Measurements from ENCODE around the gene ZBTB42.

ZBTB42 gene

GRCh38 chr14:104800771-104801519 is at the start of gene ZBTB42:
ZBTB42 (plus strand) TSS chr14:104801101; CDS start chr14:104801198, 97 bp downstream.
- peak; percentile 45 for DNase-seq

GRCh38 chr14:104751539-104752422 is 49.1 kb upstream of the ZBTB42 start:
- no peak for DNase-seq

DNA sequence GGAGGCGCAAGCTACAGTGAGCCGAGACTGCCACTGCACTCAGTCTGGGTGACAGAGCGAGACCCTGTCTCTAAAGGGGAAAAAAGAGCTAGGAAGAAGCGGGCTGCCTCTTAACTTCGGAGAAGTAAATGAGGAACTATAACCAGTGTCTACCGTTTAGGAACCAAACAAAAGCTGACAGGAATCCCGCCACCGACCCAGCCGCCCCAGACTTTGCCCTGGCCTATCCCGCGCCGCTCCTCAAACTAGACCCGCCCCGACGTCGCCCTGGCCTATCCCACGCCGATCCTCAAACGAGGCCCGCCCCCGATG is 48.5 kb upstream of the ZBTB42 start:
- no peak for DNase-seq

GRCh38 chr14:104752735-104753527 is 48.0 kb upstream of the ZBTB42 start, which contains the start of gene SIVA1:
SIVA1 (plus strand) TSS chr14:104753147; CDS start chr14:104753202, 55 bp downstream.
- peak; percentile 100 for DNase-seq

DNA sequence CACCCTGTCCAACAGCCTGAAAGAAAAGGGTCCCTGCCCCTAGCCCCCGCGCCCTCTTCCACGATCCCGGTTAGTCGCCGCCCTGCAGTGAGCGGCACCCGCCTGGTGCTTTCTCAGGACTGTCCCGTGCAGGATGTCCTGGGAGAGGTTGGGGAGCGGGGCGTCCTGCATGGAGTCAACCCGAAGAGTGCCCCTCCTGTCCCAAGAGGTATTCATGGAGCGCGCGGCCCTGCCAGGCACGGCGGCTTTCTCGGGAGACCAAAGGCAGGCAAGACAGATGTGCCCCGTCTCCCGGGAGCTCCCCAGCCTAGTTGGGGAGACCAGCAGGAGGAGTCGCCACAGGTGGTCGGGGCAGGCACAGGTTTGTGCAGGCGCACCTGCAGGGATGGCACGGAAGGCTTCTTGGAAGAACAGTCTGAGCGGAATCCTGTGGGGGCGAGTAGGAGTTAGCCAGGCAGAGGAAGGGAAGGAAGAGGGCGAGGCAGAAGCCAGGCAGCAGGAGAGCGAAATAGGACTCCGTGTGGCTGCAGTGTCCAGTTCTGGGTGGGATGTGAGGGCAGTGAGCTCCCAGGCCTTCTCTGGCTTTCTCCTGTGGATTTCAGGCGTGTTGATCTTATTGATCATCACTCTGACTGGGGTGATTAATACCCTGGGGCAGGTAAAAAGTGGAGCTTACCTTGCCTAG is 47.2 kb upstream of the ZBTB42 start:
- peak; percentile 66 for DNase-seq

GRCh38 chr14:104754213-104754851 is 46.6 kb upstream of the ZBTB42 start:
- DNase-seq: no peak

DNA sequence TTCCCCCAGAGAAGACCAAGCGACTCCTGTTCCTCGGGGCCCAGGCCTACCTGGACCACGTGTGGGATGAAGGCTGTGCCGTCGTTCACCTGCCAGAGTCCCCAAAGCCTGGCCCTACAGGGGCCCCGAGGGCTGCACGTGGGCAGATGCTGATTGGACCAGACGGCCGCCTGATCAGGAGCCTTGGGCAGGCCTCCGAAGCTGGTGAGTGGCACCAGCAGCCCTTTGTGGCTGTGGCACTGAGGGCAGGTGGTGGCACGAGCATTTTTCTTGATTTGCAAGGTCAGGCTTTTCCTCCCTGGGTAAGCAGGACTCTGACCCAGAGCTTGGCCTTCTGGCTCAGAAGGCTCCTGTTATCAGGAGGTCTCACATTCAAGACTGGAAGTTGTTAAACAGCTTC is 45.3 kb upstream of the ZBTB42 start:
- no peak for DNase-seq

DNA sequence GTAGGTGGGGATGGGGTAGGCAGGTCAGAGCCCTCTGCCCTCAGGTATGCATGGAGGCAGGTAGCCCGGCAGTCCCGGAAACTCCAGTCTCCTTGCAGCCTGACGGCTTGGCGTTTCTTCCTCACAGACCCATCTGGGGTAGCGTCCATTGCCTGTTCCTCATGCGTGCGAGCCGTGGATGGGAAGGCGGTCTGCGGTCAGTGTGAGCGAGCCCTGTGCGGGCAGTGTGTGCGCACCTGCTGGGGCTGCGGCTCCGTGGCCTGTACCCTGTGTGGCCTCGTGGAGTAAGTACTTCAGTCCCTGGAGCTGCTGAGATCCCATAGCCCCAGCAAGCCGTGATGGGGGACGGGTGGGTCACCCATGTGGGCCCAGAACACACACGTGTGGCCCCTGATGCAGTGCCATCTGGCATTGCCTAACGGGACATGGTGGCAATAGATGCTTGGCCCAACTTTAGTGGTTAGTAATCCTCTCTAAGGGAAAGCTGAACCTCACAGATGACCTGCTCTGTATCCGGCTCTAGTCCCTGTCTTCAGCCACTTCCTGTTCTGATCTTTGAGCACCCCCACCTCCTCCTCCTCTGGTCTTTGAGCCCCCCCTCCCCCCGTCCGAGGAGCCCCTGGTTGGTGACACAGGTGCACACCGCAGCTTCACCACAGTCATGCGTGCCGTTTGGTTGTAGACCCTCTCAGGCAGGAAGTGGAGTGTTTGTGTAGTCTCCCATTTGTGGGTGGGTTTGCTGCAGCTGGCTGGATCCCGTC is 44.2 kb upstream of the ZBTB42 start:
- DNase-seq: no peak

GRCh38 chr14:104757238-104757585 is 43.7 kb upstream of the ZBTB42 start:
- DNase-seq: no peak

DNA sequence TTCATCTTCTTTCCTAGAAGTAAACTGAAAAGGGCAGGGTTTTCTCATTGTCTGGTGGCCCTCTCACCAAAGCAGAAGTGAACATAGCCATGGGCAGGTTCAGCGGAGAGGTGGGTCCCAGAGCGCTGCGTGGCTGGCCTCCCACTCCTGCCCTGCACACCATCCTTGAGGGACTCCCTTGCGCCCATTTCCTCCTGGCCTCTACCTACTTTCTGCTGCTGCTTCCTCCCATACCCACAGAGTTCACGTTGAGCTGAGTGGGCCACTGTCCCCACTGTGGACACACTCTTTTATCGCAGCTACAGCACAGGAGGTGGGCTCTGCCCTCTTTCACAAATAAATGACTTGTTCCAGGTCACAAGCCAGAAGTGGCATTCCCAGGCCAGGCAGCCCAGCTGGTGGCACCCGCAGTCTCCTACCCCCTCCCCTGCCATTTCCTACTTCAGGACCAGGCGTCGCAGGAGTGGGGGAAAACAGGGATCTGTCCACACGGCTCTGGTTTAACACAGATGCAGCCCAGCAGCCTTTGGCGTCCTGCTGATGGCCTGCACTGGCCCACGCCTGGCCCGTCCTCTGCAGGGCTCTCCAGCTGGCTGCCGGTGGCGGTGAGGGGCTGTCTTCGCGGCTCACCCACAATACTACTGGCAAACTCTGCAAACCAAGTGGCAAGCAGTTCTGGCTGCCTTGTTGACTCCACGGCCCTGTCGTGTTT is 43.1 kb upstream of the ZBTB42 start:
- DNase-seq: no peak

- DNase-seq: no peak
These were observed 41.6 kb upstream of the ZBTB42 start for GRCh38 chr14:104758981-104759969.

DNA sequence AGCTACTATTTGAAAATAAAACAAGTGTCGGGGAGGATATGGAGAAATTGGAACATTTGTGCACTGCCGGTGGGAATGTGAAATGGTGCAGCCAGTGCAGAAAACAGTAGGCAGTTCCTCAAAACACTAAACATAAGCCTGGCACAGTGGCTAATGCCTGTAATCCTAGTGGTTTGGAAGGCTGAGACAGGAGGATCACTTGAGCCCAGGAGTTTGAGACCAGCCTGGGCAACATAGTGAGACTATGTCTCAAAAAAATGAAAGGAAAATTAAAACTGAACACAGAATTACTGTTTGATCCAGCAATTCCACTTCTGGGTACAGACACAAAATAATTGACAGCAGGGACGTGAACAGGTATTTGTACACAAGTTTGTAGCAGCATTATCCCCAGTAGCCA is 35.4 kb upstream of the ZBTB42 start:
- no peak for DNase-seq

- DNase-seq: no peak
These were observed 34.5 kb upstream of the ZBTB42 start for GRCh38 chr14:104766256-104766862.

DNA sequence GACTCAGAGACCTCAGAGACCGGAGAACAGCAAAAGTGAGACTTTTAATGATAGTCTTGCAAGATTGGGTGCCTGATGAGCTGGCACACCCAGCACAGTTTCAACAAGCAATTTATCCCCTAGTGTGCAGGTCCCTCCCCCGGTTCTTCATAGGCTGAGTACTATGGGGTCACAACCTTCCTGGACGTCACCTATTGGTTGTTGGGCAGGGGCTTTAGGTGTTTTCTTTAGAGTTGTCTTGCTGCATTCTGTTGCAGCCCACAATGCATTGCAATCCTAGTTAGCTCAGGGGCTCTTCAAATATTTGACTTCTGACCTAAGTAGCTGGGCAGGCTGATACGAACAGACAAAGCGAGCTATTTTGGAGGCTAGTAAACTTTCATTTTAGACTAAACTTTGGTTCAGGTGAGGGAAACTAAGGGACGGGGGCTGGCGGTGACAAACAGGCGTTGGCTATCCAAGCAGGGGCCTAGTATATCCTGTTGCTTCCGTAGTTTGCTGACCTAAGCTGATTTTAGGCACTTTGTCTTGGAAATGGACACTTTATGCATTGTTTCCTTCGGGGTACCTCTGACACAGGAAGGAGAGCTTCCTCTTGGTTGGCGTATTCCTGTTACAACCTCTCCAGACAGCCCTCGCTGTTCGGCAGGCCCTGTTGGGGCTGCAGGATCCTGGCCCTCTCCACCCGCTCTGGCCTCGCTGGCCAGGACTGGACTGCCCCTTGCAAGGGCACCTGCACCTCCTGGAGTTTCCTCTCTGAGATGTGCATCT is 33.9 kb upstream of the ZBTB42 start:
- no peak for DNase-seq

- no peak for DNase-seq
These were observed 33.3 kb upstream of the ZBTB42 start for GRCh38 chr14:104767634-104767918.

GRCh38 chr14:104768437-104769323 is 32.2 kb upstream of the ZBTB42 start:
- peak; percentile 67 for DNase-seq

DNA sequence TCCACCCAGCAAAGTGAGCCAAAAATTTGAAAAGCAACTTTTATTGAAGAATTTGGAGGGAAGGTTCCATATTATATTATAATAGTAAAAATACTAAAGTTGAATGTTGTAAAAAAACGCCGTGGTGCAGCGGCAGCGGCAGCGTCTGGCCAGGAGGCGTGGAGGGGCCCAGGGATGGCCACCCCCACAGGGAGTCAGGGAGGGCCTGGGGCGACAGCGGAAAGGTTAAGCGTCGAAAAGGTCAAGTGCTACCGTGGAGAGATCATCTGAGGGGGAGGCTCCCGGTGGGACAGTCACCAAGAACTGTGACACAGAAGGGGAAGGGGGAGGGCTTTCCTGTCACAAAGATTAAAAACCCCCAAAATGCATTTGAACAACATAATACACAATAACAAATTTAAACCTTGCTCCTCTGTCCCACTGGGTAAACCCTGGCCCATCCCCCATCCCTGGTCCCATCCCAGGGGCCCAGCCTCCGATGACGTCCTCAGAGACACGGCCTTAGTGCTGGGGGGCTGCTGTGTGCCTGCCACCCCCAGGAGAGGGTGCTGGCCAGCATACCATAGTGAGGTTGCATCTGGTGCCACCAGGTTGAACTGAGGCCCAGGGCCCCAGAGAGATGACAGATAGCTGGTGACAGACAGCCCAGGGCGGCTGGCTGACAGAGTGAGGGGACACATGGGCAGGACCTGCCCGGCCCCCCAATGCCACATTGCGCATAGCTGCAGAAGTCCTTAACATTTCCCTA is 31.4 kb upstream of the ZBTB42 start:
- no peak for DNase-seq
